Dedifferentiated amniotic fluid mesenchymal stem cell (primary cell): Measurements from ENCODE around the gene SMAD6.
"Not testable (repeated sequence)": the region's sequence is repeated elsewhere in the genome, so short reads cannot be mapped to it uniquely, and the experiment has no call there.

ENCODE experiments used
- DNase-seq: peaks from one replicate; pipeline ENCODE4 v3.0.0-alpha.2; 2016; ENCODE audit errors: extremely low spot score

The SMAD6 gene

DNA sequence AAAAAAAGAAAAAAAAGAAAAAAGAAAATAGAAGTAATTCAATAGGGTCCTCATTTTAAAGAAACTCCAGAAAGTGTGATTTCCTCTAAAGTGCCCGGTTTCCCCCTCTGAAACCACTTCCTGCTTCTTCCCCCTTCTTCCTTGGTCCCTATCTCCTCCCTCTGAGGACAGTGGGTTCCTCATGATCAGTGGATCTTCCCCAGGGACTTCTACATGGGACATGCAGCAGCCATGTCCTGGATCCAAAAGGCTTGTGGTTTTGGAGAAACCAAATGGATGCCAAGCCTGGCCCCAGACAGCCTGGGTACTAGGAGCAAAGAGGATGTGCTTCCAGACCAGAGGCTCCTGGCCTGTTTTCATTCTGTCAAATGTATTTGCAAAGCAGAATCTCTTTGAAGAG, 26.6 kb upstream of the SMAD6 start:
- no peak for DNase-seq

- DNase-seq, result no peak
Observed at GRCh38 chr15:66677336-66677735, 24.7 kb upstream of the SMAD6 start.

DNA sequence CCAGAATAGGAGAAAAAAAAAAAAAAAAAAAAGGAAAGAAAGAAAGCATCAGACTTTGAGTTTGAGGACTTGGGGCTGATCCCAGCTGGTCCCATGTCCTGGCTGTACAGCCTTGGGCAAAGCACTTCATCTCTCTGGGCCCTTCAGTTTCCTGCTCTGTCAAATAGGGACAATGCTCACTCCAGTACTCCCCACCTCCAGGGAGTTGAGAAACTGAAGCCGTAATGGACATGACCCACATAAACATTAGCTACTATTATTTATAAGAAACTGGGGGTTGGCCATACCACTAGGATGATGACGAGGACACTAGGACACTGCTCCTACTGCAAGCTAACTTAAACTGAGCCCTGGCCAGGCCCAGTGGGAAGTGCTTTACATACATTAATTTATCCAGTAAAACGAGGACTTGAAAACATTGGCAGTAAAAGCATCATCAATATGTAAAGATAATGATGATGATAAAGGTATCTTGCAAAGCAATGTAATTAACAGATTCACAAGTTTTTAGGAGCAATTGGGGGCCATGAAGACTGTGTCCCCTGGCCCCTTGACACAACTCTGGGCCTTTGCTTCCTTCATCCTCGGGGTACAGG, 22.9 kb upstream of the SMAD6 start:
- no peak for DNase-seq

- no peak for DNase-seq
Observed at GRCh38 chr15:66679657-66680108, 22.4 kb upstream of the SMAD6 start.

- no peak for DNase-seq
Observed at GRCh38 chr15:66680502-66680901, 21.5 kb upstream of the SMAD6 start.

GRCh38 chr15:66681395-66681794, 20.6 kb upstream of the SMAD6 start:
- no peak for DNase-seq

- DNase-seq, result no peak
Observed at GRCh38 chr15:66682246-66682645, 19.8 kb upstream of the SMAD6 start.

- no peak for DNase-seq
Observed at GRCh38 chr15:66682865-66683264, 19.2 kb upstream of the SMAD6 start.

- no peak for DNase-seq
Observed at GRCh38 chr15:66684136-66684681, 17.8 kb upstream of the SMAD6 start.

- no peak for DNase-seq
Observed at GRCh38 chr15:66685638-66686150, 16.3 kb upstream of the SMAD6 start.

DNA sequence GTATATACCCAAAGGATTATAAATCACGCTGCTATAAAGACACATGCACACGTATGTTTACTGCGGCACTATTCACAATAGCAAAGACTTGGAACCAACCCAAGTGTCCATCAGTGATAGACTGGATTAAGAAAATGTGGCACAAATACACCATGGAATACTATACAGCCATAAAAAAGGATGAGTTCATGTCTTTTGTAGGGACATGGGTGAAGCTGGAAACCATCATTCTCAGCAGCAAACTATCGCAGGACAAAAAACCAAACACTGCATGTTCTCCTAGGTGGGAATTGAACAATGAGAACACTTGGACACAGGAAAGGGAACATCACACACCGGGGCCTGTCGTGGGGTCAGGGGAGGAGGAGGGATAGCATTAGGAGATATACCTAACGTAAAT, 11.1 kb upstream of the SMAD6 start:
- DNase-seq, result not testable (repeated sequence)

DNA sequence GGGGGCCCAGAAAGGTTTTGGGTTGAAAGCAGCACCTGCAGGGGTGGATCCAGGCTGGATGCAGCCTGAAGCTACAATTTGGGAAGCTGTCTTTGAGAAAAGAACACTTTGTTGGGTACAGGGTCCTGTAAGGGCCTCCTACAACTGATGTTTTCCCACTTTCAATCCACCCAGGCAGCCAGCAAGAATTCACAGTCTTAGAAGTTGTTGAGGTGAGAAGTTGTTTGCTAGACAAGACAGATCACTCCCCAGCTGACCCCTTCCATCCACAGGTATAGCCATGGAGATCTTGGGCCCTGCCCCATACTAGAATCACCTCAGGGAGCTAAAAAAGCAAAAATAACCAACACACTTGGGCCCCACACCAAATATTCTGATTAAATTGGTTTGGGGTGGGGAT, 10.3 kb upstream of the SMAD6 start:
- DNase-seq, result no peak

DNA sequence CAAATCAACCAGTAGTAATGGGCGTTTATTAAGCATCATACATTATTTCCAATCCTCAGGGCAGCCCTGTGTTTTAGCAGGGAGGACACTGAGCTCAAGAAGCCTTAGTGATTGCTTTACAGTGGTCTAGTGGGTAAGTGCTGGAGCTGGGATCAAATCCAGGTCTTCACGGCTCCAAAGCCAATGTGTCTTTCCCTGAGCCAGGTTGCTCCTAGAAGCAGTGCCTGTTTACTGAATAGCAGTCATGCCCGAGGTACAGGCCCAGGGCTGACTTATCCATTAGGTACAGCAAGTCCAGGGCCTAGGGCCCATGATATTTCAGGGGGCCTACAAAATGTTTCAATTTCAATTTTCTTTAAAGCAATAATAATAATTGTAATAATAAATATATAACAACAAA, 9.6 kb upstream of the SMAD6 start:
- no peak for DNase-seq

DNA sequence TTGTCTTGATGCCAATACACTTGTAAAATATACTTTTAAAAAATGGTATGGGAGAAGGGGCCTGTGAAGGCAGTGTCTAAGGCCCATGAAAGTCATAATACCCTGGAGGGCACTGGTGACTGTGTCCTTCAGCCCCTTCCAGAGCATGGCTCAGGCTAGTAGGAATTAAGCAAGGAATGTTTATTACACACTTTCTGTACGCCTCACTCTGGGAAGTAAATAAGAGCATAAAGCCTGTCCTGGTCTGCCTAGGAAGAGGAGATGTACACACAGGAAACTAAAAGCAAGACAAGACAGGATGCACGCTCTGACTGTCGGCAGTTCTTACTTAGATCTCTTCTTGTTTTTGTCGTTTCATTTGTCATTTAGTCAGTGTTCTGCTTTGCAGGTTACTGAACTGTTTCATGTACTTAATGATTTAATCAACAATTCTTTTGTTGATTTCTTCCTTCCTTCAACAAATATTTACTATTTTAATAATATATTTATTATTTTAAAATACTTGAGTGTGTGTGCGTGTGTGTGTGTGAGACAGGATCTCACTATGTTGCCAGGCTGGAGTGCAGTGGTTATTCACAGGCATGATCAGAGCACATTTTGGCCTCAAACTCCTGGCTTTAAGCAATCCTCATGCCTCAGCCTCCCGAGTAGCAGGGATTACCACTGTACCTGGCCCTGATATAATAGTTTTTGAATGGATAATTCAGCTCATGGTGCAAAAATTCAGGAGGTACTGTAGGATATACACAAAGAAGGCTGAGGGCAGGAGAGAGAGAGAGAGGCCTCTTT, 9.0 kb upstream of the SMAD6 start:
- DNase-seq, result no peak

DNA sequence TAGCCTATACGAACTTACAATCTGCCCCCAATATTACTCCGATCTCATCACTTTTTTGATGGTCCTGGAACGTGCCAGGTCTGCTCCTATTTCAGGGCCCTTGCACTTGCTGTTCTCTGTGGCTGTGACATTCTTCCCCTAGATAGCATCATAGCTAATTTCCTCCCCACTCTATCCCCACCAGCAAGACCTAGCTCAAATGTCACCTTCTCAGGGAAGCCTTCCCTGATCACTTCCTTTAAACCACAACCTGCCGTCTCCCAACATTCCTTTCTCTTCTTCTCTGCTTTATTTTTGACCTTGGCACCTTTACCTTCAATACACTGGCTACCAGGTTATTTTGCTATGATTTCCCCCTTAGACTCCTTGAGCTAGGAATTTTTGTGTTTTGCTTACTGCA, 5.3 kb upstream of the SMAD6 start:
- DNase-seq, result no peak

- peak; percentile 72 for DNase-seq
Observed at GRCh38 chr15:66698318-66698961, 3.6 kb upstream of the SMAD6 start.

DNA sequence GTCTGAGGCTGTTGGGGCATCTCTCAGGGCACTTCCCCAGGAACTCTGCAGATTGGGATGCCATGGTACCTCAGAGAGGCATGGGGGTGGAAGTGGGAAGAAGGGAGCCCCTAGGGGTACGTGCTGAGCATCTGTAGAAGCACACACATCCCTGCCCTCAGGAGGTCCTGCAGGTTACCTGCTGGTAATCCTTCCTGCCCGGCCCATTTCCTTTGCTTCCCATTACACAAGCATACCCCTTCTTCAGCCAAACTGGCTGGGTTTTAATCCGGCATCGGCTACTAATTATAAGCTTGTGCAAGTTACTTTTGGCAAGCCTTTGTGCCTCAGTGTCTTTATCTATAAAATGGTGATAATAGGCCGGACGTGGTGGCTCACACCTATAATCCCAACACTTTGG, 3.1 kb upstream of the SMAD6 start:
- no peak for DNase-seq

DNA sequence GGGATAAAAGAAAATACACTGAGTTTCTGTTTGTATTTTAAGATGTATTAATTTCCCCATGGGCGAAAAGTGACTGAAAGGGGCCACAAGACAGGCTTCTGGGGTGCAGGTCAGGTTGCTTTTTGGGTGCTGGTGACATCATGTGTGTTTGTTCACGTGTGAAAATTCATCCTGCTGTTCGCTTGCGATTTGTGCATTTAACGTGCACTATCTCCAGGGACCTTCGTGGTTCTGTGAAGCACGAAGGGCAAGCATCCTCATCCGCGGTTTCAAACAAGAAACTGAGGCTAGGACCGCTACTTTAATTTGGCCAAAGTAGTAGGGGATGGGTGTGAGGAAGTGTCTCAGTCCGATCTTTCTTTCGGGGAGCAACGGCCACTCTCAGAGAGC, 1.6 kb upstream of the SMAD6 start:
- DNase-seq, result no peak

GRCh38 chr15:66700802-66701421, 1.1 kb upstream of the SMAD6 start:
- peak; percentile 94 for DNase-seq

DNA sequence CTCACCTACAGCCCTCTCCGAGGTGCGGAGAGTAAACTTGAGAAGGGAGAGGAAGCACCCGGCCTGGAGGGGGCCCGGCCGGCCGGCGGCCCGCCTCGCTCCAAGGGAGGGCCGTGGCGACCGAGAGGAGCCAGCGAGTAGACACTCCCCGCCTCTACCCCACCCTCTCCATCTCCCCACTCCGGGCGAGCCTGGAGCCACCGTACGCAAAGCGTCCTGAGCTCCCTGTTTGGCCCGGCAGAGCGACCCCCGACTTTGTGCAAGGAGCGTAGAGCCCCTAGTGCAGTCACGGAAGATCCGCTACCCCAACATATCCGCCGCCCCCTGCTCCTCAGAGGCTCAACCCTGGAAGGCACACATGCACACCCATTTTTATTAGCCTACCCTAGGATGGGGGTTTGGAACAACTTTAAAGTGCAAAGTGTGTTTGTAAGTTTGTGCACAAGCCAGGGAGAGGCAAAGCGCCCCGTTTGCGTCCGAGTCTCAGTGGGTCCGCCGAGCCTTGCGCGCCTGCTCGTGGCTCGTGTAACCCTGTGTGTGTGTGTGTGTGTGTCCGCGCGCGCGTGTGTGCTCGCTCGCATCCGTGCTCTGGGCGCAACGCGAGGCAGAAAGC, 508 bp upstream of the SMAD6 start:
- DNase-seq, result peak; percentile 17

GRCh38 chr15:66702787-66703539, 927 bp downstream of the SMAD6 start:
- DNase-seq, result no peak
